Subcutaneous abdominal adipose tissue (tissue), 5 donors: ENCODE measurements around the gene GPR52.

Experiments
- H3K27ac ChIP-seq: one replicate; pipeline ENCODE4 v1.7.0; 2013; ENCODE audit warnings: low read depth, mild to moderate bottlenecking, inconsistent platforms, low read length, moderate library complexity
- H3K27me3 ChIP-seq, 5 donors: one replicate each; pipeline ENCODE4 v1.7.0; 2013; ENCODE audit warnings: low read length in 5 of 5, inconsistent platforms in 1 of 5; ENCODE audit not compliant: control insufficient read depth in 5 of 5, insufficient read depth in 4 of 5
- H3K36me3 ChIP-seq, 5 donors: one replicate each; pipeline ENCODE4 v1.7.0; 2013; ENCODE audit warnings: low read length in 5 of 5; ENCODE audit not compliant: control insufficient read depth in 5 of 5, insufficient read depth in 5 of 5
- H3K4me1 ChIP-seq, 5 donors: one replicate each; pipeline ENCODE4 v1.7.0; 2013; ENCODE audit warnings: low read length in 5 of 5, mild to moderate bottlenecking in 3 of 5, moderate library complexity in 1 of 5; ENCODE audit not compliant: control insufficient read depth in 5 of 5, insufficient read depth in 5 of 5
- H3K4me3 ChIP-seq, 5 donors: one replicate each; pipeline ENCODE4 v1.7.0; 2013; ENCODE audit warnings: low read length in 5 of 5, low read depth in 1 of 5
- H3K9ac ChIP-seq, 5 donors: one replicate each; pipeline ENCODE4 v1.7.0; 2013; ENCODE audit warnings: low read length in 5 of 5, mild to moderate bottlenecking in 4 of 5, moderate library complexity in 3 of 5
- H3K9me3 ChIP-seq, 5 donors: one replicate each; pipeline ENCODE4 v1.7.0; 2013; ENCODE audit warnings: low read length in 5 of 5; ENCODE audit not compliant: control insufficient read depth in 5 of 5
- donor health status: healthy.
- donor health status: healthy.
- donor health status: healthy.
- donor health status: healthy.
- donor health status: healthy.

Gene GPR52

GRCh38 chr1:174448974-174449373 is 1.2 kb downstream of the GPR52 start:
- Histone ChIP-seq H3K4me3 (no peak overlapping the region), H3K4me1 (peaks cover 0 to 11% (median 6%) of the 10 kb centered on the region in 5 donors), H3K36me3 (no peaks in the 10 kb centered on the region), H3K9me3 (peaks cover 0 to 3% (median 0%) of the 10 kb centered on the region in 5 donors), H3K27ac (no peak overlapping the region), H3K27me3 (no peaks in the 10 kb centered on the region), H3K9ac (no peak overlapping the region)

- Histone ChIP-seq H3K27me3 (no peaks in the 10 kb centered on the region), H3K9me3 (peaks cover 0 to 3% (median 0%) of the 10 kb centered on the region in 5 donors), H3K36me3 (no peaks in the 10 kb centered on the region), H3K4me3 (no peak overlapping the region), H3K27ac (no peak overlapping the region), H3K4me1 (peaks cover 0 to 11% (median 6%) of the 10 kb centered on the region in 5 donors), H3K9ac (no peak overlapping the region)
Observed at GRCh38 chr1:174451408-174451807, 3.6 kb downstream of the GPR52 start.

DNA sequence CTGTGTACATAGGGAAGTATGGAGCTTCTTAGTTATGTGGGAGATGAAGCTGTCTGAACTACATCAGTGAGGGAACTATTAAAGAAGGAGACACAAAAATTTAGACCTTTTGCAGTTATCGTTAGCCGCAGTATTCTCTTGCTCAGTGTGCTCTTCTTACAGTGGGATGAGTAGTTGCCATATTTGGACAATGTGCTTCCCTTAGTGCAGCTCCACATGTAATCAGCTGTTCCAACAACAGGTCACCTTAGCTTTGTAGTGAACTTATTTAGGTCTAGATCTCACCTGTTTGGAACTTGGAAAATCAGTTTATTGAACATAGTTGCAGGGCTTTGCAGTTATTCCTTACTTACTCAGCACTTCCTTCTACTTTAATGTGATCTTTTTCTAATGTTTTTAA is 18.1 kb downstream of the GPR52 start:
- Histone ChIP-seq H3K27me3 (no peaks in the 10 kb centered on the region), H3K27ac (no peak overlapping the region), H3K9me3 (no peaks in the 10 kb centered on the region), H3K9ac (no peak overlapping the region), H3K4me3 (no peak overlapping the region), H3K4me1 (no peaks in the 10 kb centered on the region), H3K36me3 (no peaks in the 10 kb centered on the region)

DNA sequence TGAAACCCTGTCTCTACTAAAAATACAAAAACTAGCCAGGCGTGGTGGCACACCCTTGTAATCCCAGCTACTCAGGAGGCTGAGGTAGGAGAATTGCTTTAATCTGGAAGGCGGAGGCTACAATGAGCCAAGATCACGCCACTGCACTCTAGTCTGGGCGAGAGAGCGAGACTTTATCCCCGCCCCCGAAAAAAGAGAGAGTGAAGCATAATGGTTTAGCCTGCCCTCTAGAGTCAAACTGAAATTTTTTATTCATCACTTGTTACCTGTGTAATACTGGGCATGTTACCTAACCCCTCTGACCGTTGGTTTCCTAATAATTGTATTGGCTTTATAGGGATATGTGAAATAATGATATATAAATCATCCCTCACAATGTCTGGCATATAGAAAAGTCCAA is 18.8 kb downstream of the GPR52 start:
- H3K27me3 ChIP-seq = no peaks in the 10 kb centered on the region
- no peak overlapping the region for H3K27ac ChIP-seq
- H3K4me3 ChIP-seq = no peak overlapping the region
- H3K9ac ChIP-seq = no peak overlapping the region
- no peaks in the 10 kb centered on the region for H3K36me3 ChIP-seq
- H3K4me1 ChIP-seq = no peaks in the 10 kb centered on the region
- no peaks in the 10 kb centered on the region for H3K9me3 ChIP-seq

DNA sequence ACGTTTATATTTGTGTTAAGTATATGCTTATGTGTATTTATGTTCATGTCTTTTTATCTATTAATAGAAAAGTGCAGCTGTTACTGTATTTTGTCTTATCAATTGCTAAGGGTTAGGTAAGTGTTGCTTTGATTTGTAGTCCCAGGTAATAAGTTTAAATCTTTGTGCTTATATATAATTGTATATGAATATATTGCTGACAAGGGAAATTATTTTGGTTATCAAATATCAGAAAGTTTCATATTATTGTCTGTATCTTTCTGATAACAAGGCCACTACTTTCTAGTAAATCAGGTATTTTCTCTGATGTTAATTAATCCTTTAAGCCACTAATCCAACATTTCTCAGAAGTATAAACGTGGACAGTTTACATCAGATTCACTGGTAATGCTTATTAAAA is 21.3 kb downstream of the GPR52 start:
- Histone ChIP-seq H3K9me3 (no peaks in the 10 kb centered on the region), H3K27me3 (no peaks in the 10 kb centered on the region), H3K27ac (no peak overlapping the region), H3K4me3 (no peak overlapping the region), H3K4me1 (peaks cover 0 to 5% (median 0%) of the 10 kb centered on the region in 5 donors), H3K9ac (no peak overlapping the region), H3K36me3 (no peaks in the 10 kb centered on the region)

- no peaks in the 10 kb centered on the region for H3K9me3 ChIP-seq
Observed at GRCh38 chr1:174469687-174470086, 21.9 kb downstream of the GPR52 start.

DNA sequence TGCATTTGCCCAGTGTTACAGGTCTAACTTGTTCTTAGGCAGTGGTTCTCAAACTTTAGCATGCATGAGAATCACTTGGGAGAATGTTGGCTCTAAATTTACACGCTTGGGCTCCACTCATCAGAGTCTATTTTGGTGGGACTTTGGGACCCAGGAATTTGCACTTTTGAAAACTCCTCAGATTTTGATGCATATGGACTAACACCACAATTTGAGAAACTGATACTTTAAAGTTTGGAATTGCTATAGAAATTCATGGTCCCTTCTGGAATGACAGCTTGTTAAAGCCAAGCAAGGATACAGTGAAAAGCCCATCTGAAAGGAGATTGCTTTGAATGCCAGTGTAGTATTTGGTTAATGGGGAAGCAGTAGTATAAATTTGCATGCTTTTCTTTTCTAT is 31.5 kb downstream of the GPR52 start:
- H3K9me3 ChIP-seq = peaks cover 0 to 2% (median 0%) of the 10 kb centered on the region in 5 donors
- H3K4me3 ChIP-seq = no peak overlapping the region
- H3K9ac ChIP-seq = no peak overlapping the region
- no peaks in the 10 kb centered on the region for H3K27me3 ChIP-seq
- no peaks in the 10 kb centered on the region for H3K4me1 ChIP-seq
- no peaks in the 10 kb centered on the region for H3K36me3 ChIP-seq
- H3K27ac ChIP-seq = no peak overlapping the region

More at GRCh38 chr1:174469687-174470086, 21.9 kb downstream of the GPR52 start:
- H3K27me3 ChIP-seq = no peaks in the 10 kb centered on the region
- no peak overlapping the region for H3K9ac ChIP-seq
- no peak overlapping the region for H3K4me3 ChIP-seq
- H3K36me3 ChIP-seq = no peaks in the 10 kb centered on the region
- H3K4me1 ChIP-seq = peaks cover 0 to 5% (median 0%) of the 10 kb centered on the region in 5 donors
- H3K27ac ChIP-seq = no peak overlapping the region

GRCh38 chr1:174480324-174480723 is 32.6 kb downstream of the GPR52 start:
- Histone ChIP-seq H3K36me3 (no peaks in the 10 kb centered on the region), H3K4me3 (no peak overlapping the region), H3K4me1 (no peaks in the 10 kb centered on the region), H3K9me3 (peaks cover 0 to 2% (median 0%) of the 10 kb centered on the region in 5 donors), H3K27me3 (no peaks in the 10 kb centered on the region), H3K9ac (no peak overlapping the region), H3K27ac (no peak overlapping the region)

DNA sequence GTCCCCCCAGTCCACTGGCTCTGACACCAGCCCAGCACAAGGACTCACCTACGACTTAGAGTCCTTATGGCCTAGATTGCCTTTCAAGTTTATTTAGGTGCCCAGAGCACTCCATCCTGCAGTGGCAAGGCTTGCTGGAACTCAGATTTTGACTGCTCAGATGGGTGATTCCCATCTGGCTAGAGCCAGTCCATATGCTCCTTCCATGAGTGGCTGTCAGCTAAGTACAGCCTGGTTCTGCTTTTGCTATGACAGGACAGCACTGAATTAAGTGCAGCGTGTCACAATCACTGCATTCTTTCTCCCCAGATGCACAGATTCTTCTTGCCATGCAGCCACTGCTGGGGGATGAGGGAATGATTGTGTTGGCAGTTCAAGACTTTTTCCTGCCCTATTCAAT is 43.8 kb downstream of the GPR52 start:
- H3K27ac ChIP-seq = no peak overlapping the region
- H3K4me1 ChIP-seq = no peaks in the 10 kb centered on the region
- H3K36me3 ChIP-seq = no peaks in the 10 kb centered on the region
- H3K9me3 ChIP-seq = no peaks in the 10 kb centered on the region
- H3K9ac ChIP-seq = no peak overlapping the region
- H3K4me3 ChIP-seq = no peak overlapping the region
- H3K27me3 ChIP-seq = no peaks in the 10 kb centered on the region

- Histone ChIP-seq H3K4me3 (no peak overlapping the region), H3K27me3 (no peaks in the 10 kb centered on the region), H3K9me3 (no peaks in the 10 kb centered on the region)
Observed at GRCh38 chr1:174497478-174497877, 49.7 kb downstream of the GPR52 start.

More at GRCh38 chr1:174497478-174497877, 49.7 kb downstream of the GPR52 start:
- Histone ChIP-seq H3K27ac (no peak overlapping the region), H3K4me1 (peaks cover 0 to 5% (median 0%) of the 10 kb centered on the region in 5 donors), H3K36me3 (no peaks in the 10 kb centered on the region), H3K9ac (no peak overlapping the region)
